Liver (tissue), 9 donors: ENCODE results near the gene SLC25A41. TPM values are rescaled to one million over a fixed set of nuclear protein-coding genes. Genes with fewer than 3 reads are reported as not detected.
A peak's percentile ranks its signal among the peaks of the same experiment; 100 is the strongest.

Source experiments
- DNase-seq: peaks from one replicate; pipeline ENCODE4 v3.0.0-alpha.2; 2017; ENCODE audit warnings: low spot score
- H3K27ac ChIP-seq, 2 donors: one replicate each; pipeline ENCODE4 v1.7.0; 2013; ENCODE audit warnings: inconsistent platforms in 2 of 2, low read length in 2 of 2, control low read depth in 1 of 2, low read depth in 1 of 2, mild to moderate bottlenecking in 1 of 2
- H3K27me3 ChIP-seq, 4 donors: one replicate each; pipeline versions ENCODE4 v1.6.1 to v1.7.0; 2013; ENCODE audit warnings: low read length in 3 of 4, inconsistent platforms in 1 of 4, mild to moderate bottlenecking in 1 of 4, moderate library complexity in 1 of 4; ENCODE audit not compliant: control insufficient read depth in 4 of 4, insufficient read depth in 4 of 4
- H3K36me3 ChIP-seq, 4 donors: one replicate each; pipeline versions ENCODE4 v1.6.1 to v1.7.0; 2013; ENCODE audit warnings: low read length in 3 of 4, mild to moderate bottlenecking in 3 of 4, low read depth in 1 of 4, moderate library complexity in 1 of 4; ENCODE audit not compliant: control insufficient read depth in 4 of 4, insufficient read depth in 3 of 4
- H3K4me1 ChIP-seq, 4 donors: one replicate each; pipeline versions ENCODE4 v1.6.1 to v1.7.0; 2013; ENCODE audit warnings: low read length in 3 of 4, mild to moderate bottlenecking in 3 of 4, moderate library complexity in 1 of 4; ENCODE audit not compliant: control insufficient read depth in 4 of 4, insufficient read depth in 4 of 4
- H3K4me3 ChIP-seq, 3 donors: one replicate each; pipeline versions ENCODE4 v1.6.1 to v1.7.0; 2013; ENCODE audit warnings: low read length in 3 of 3, control low read depth in 1 of 3, low read depth in 1 of 3, mild to moderate bottlenecking in 1 of 3
- H3K9ac ChIP-seq, 2 donors: one replicate each; pipeline ENCODE4 v1.7.0; 2013; ENCODE audit warnings: low read length in 2 of 2, mild to moderate bottlenecking in 2 of 2, moderate library complexity in 2 of 2, control low read depth in 1 of 2, low read depth in 1 of 2
- H3K9me3 ChIP-seq, 4 donors: one replicate each; pipeline versions ENCODE4 v1.6.1 to v1.7.0; 2013; ENCODE audit warnings: low read length in 3 of 4; ENCODE audit not compliant: control insufficient read depth in 4 of 4
- EGR1 ChIP-seq, 2 donors: IDR thresholded peaks; 2 replicates each; pipeline ENCODE4 v1.6.1; 2016 to 2018; ENCODE audit warnings: antibody characterized with exemption in 2 of 2, low read depth in 2 of 2
- FOXA1 ChIP-seq: IDR thresholded peaks from 2 replicates; pipeline ENCODE4 v1.6.1; 2016; ENCODE audit warnings: antibody characterized with exemption
- FOXA2 ChIP-seq: IDR thresholded peaks from 2 replicates; pipeline ENCODE4 v1.6.1; 2016; ENCODE audit warnings: antibody characterized with exemption
- GABPA ChIP-seq, 2 donors: IDR thresholded peaks in 1 of 2; conservative IDR thresholded peaks in 1 of 2; 2 replicates each; pipeline ENCODE4 v1.6.1; 2016; ENCODE audit warnings: antibody characterized with exemption in 2 of 2, mild to moderate bottlenecking in 1 of 2, moderate library complexity in 1 of 2
- HNF4G ChIP-seq: IDR thresholded peaks from 2 replicates; pipeline ENCODE4 v1.6.1; 2016; ENCODE audit warnings: antibody characterized with exemption
- JUND ChIP-seq, 2 donors: IDR thresholded peaks; 2 replicates each; pipeline ENCODE4 v1.6.1; 2016; ENCODE audit warnings: antibody characterized with exemption in 2 of 2
- MAX ChIP-seq: IDR thresholded peaks from 2 replicates; pipeline ENCODE4 v1.6.1; 2016; ENCODE audit warnings: antibody characterized with exemption
- NR2F2 ChIP-seq: IDR thresholded peaks from 2 replicates; pipeline ENCODE4 v1.6.1; 2016; ENCODE audit warnings: antibody characterized with exemption
- RAD21 ChIP-seq, 2 donors: IDR thresholded peaks; 2 replicates each; pipeline ENCODE4 v1.6.1; 2016; ENCODE audit warnings: antibody characterized with exemption in 2 of 2, mild to moderate bottlenecking in 2 of 2
- REST ChIP-seq: IDR thresholded peaks from 2 replicates; pipeline ENCODE4 v1.6.1; 2016; ENCODE audit warnings: antibody characterized with exemption, mild to moderate bottlenecking
- RXRA ChIP-seq, 2 donors: IDR thresholded peaks; 2 replicates each; pipeline ENCODE4 v1.6.1; 2017 to 2018; ENCODE audit warnings: antibody characterized with exemption in 2 of 2, mild to moderate bottlenecking in 1 of 2
- SP1 ChIP-seq: IDR thresholded peaks from 2 replicates; pipeline ENCODE4 v1.6.1; 2018; ENCODE audit warnings: antibody characterized with exemption, mild to moderate bottlenecking
- TAF1 ChIP-seq: conservative IDR thresholded peaks from 2 replicates; pipeline ENCODE4 v1.6.1; 2016; ENCODE audit warnings: antibody characterized with exemption, mild to moderate bottlenecking
- YY1 ChIP-seq: IDR thresholded peaks from 2 replicates; pipeline ENCODE4 v1.6.1; 2016; ENCODE audit warnings: antibody characterized with exemption, mild to moderate bottlenecking
- WGBS: extraction: QIAGEN DNeasy Blood & Tissue Kit; methylation state at CpG from one replicate; pipeline ENCODE4 v1.1.7; 2013; 5-methylcytosine and 5-hydroxymethylcytosine counted together
- polyA plus RNA-seq, 2 donors: library from polyadenylated mRNA; stranded (reverse) in 1 of 2; unstranded in 1 of 2; fragments of 200-250 nt in 1 of 2; fragments of >200 nt in 1 of 2; fragmentation: Nextera tagmentation in 1 of 2; extraction: Ambion mirVana in 1 of 2; gene quantifications; one replicate each; pipeline versions ENCODE4 v1.2.1 to v1.2.3, GENCODE V29; 2013 to 2015
- total RNA-seq, 2 donors: library from RNA; depleted of rRNA; stranded (reverse); fragments of >200 nt; gene quantifications; one replicate each; pipeline ENCODE4 v1.2.3, GENCODE V29; 2014
- TF ChIP-seq, protein P1 (sequence below): fragments of 150-350 bp; IDR thresholded peaks from 2 replicates; pipeline ENCODE4 v1.5.1; 2017; ENCODE audit warnings: improper control_type of control experiment, low read depth, low read length; ENCODE audit not compliant: missing input control
- TF ChIP-seq, protein P2 (sequence below): IDR thresholded peaks from 2 replicates; pipeline ENCODE4 v1.6.1; 2016; ENCODE audit warnings: antibody characterized with exemption
- TF ChIP-seq, protein P3 (sequence below): IDR thresholded peaks from 2 replicates; pipeline ENCODE4 v1.6.1; 2016; ENCODE audit warnings: antibody characterized with exemption
- donor health status: healthy.
- donor health status: healthy.
- donor health status: healthy.
- donor health status: healthy.
- donor health status: healthy.

SLC25A41 gene
- total and polyA plus RNA-seq, 4 donors = 0.14 to 0.16 TPM; not detected in 2

GRCh38 chr19:6464070-6464873 lies 30.7 kb upstream of the SLC25A41 start, which contains the start of gene CRB3 (continued):
- TF ChIP-seq REST = peak; percentile 25
- TF ChIP-seq, protein P1, sequence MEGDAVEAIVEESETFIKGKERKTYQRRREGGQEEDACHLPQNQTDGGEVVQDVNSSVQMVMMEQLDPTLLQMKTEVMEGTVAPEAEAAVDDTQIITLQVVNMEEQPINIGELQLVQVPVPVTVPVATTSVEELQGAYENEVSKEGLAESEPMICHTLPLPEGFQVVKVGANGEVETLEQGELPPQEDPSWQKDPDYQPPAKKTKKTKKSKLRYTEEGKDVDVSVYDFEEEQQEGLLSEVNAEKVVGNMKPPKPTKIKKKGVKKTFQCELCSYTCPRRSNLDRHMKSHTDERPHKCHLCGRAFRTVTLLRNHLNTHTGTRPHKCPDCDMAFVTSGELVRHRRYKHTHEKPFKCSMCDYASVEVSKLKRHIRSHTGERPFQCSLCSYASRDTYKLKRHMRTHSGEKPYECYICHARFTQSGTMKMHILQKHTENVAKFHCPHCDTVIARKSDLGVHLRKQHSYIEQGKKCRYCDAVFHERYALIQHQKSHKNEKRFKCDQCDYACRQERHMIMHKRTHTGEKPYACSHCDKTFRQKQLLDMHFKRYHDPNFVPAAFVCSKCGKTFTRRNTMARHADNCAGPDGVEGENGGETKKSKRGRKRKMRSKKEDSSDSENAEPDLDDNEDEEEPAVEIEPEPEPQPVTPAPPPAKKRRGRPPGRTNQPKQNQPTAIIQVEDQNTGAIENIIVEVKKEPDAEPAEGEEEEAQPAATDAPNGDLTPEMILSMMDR = no peak
- TF ChIP-seq YY1 = peak; percentile 48
- TF ChIP-seq EGR1 (IDR thresholded peaks at IDR 0.05; ENCODE audit: low read depth in 2 of 2) = no peak
- no peak for TF ChIP-seq NR2F2
- TF ChIP-seq RXRA (IDR thresholded peaks at IDR 0.05) = peak in 1 of 2 donors; percentile 37
- no peak for TF ChIP-seq TAF1

DNA sequence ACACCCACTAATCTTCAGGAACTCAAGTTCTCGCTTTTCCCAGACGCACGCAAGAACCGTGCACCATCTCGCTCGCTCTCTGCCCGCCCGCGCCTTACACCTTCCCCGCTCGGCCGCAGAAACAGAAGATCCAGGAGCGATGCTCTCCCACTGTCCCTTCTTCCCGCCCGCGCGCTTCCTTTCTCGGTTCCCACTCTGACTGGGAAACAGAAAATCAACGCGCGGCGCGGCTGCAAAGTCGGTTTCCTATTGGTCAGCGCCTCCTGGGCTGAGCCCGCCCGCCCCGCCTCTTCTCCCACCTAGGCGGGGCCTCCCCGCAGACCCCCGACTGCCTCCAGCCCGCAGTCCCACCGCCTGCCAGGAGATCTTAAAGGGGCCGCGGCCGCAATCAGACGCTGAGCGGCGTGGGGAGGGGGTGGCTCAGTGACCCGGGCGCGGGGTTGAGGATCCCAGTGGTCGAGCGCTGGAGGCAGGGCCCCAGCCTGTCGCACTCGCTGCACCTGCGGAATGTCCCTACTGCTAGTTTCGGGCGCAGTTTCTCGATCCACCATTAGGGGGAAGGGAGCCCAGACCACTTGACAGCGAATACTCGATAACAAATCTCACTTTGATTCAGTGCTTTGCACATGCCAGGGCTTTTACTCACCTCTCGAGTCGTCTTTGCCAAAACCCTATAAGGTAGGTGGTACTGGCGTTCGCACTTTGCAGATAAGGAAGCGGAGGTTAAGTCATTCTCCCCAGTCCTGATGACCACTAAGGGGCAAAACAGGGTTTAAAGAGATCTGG lies 26.7 kb upstream of the SLC25A41 start:
- WGBS = under 1% methylated on average over 57 of the region's 57 CpGs
- Histone ChIP-seq H3K27me3 (no peaks in the 10 kb centered on the region), H3K36me3 (peaks cover 0 to 11% (median 1%) of the 10 kb centered on the region in 4 donors), H3K4me1 (peaks cover 7 to 27% (median 20%) of the 10 kb centered on the region in 4 donors), H3K27ac (peak overlapping the region; percentile 88 to 91), H3K9me3 (no peaks in the 10 kb centered on the region), H3K4me3 (peak overlapping the region; percentile 75 to 87 (median 85)), H3K9ac (peak overlapping the region; percentile 36 to 60)
- DNase-seq = peak; percentile 89
- TF ChIP-seq FOXA2 = no peak
- no peak for TF ChIP-seq NR2F2
- TF ChIP-seq, protein P2, sequence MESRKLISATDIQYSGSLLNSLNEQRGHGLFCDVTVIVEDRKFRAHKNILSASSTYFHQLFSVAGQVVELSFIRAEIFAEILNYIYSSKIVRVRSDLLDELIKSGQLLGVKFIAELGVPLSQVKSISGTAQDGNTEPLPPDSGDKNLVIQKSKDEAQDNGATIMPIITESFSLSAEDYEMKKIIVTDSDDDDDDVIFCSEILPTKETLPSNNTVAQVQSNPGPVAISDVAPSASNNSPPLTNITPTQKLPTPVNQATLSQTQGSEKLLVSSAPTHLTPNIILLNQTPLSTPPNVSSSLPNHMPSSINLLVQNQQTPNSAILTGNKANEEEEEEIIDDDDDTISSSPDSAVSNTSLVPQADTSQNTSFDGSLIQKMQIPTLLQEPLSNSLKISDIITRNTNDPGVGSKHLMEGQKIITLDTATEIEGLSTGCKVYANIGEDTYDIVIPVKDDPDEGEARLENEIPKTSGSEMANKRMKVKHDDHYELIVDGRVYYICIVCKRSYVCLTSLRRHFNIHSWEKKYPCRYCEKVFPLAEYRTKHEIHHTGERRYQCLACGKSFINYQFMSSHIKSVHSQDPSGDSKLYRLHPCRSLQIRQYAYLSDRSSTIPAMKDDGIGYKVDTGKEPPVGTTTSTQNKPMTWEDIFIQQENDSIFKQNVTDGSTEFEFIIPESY = no peak
- TF ChIP-seq RAD21 (IDR thresholded peaks at IDR 0.05) = peak in 1 of 2 donors; percentile 52
- TF ChIP-seq MAX = peak; percentile 32
- TF ChIP-seq RXRA (IDR thresholded peaks at IDR 0.05) = peak; percentile 17 to 52
- TF ChIP-seq YY1 = peak; percentile 35
- TF ChIP-seq, protein P3, sequence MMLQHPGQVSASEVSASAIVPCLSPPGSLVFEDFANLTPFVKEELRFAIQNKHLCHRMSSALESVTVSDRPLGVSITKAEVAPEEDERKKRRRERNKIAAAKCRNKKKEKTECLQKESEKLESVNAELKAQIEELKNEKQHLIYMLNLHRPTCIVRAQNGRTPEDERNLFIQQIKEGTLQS = no peak
- peak; percentile 74 for TF ChIP-seq SP1
- TF ChIP-seq TAF1 = peak; percentile 35
- no peak for TF ChIP-seq FOXA1
- no peak for TF ChIP-seq JUND (IDR thresholded peaks at IDR 0.05)
- TF ChIP-seq EGR1 (IDR thresholded peaks at IDR 0.05; ENCODE audit: low read depth in 2 of 2) = no peak
- TF ChIP-seq, protein P1 = peak; percentile 48
- peak in 1 of 2 donors; percentile 27 for TF ChIP-seq GABPA (IDR thresholded peaks at IDR 0.05 in 1 of 2, conservative IDR thresholded peaks at IDR 0.05 in 1 of 2)
- TF ChIP-seq REST = no peak
- TF ChIP-seq HNF4G = no peak
